ENCODE results near the gene NEFH.

DNA sequence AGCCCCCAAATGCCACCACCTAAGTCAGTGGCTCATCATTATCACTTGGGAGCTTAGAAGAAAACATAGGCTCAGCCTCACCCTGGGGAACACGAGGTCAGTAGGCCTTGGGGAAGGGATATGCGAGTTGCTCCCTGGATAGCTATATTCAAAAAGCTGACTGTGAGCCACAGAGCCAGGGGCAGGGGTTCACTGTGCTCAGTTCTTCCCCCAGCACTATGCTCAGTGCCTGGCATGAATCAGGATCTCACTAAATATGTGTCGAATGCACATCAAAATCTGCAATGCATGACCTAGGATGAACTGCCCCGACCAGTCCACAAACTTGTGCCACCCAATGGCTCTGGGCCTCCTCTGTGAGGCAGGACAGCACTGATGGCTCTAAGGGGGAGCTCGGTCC, 38.4 kb downstream of the NEFH start:
- TF ChIP-seq YY1 (IDR thresholded peaks at IDR 0.05; ENCODE audit: insufficient read depth, insufficient read length), result no peak
- no peak for TF ChIP-seq ZNF274 (IDR thresholded peaks at IDR 0.05; ENCODE audit: low read depth, low read length)
